MV-4-11 (cell line): Measurements from ENCODE around the gene MAST3.
"Not testable (repeated sequence)": the region's sequence is repeated elsewhere in the genome, so short reads cannot be mapped to it uniquely, and the experiment has no call there.

Experiments
- DNase-seq: peaks from one replicate; lab custom pipeline; 2025; lab: John Stamatoyannopoulos, UW

The MAST3 gene

DNA sequence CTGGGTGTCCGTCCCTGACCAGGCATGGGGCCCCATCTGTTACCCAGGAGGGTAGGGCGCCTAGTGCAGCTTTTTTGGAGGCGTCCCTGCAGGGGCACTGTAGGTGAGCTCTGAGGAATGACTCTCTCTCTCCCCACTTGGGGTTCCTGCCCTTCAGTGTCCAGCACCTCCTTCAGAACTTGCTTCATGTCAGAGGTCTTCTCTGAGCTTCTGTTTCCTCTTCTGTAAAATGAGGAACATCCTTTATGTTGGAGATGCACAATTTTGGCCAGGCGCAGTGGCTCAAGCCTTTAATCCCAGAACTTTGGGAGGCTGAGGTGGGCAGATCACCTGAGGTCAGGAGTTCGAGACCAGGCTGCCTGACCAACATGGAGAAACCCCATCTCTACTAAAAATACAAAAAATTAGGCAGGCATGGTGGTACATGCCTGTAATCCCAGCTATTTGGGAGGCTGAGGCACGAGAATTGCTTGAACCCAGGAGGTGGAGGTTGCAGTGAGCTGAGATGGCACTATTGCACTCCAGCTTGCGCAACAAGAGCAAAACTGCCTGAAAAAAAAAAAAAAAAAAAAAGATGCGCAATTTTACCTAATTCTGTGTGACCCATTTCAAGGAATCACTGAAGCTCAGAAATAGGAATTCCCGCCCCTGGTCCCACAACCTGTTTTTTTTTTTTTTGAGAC, 40.2 kb downstream of the MAST3 start:
- DNase-seq: peak; percentile 62

DNA sequence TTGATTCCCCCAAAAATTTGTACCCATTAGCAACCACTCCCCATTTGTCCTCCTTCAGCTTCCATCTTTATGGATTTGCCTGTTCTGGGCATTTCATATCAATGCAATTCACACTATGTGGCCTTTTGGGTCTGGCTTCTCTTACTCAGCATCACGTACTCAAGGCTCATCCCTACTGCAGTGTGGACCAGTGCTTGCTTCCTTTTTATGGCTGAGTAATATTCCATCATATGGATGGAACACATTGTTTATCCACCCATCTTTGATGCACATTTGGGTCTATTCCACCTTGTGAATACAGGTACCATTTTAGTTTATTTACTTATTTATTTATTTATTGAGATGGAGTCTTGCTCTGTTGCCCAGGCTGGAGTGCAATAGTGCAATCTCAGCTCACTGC, 42.9 kb downstream of the MAST3 start:
- DNase-seq: no peak

DNA sequence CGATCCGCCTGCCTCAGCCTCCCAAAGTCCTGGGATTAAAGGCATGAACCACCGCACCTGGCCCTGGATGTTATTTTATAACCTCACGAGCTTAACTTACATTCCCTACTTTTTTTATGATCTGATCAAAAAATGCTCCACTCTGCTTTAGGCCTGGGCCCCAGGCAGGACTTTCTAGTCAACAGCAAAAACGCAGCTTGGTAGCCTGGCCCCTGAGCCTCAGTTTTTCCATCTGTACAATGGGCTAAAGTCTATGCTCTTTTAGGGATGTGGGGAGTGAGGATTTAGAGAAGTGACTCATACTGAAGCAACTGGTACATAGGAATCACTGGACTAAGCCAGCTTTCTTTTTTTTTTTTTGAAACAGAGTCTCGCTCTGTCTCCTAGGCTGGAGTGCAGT, 43.5 kb downstream of the MAST3 start:
- DNase-seq: peak; percentile 65

DNA sequence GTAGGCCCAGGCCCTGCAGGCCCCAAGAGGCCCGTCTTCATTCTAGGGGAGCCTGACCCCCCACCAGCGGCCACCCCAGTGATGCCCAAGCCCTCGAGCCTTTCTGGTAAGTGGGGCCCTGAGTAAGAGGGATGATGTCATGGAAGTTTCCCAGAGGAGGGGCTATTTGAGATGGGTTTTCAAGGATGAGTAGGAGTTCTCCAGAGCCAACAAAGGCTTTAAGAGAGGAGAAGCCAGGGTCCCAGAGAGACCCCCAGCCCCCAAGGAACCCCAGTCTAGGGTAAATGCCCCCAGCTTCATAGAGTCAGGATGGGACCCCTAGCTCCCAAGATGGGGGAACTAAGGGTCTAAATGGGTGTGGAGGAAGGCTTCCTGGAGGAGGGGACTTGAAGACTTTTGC, 46.3 kb downstream of the MAST3 start:
- no peak for DNase-seq

DNA sequence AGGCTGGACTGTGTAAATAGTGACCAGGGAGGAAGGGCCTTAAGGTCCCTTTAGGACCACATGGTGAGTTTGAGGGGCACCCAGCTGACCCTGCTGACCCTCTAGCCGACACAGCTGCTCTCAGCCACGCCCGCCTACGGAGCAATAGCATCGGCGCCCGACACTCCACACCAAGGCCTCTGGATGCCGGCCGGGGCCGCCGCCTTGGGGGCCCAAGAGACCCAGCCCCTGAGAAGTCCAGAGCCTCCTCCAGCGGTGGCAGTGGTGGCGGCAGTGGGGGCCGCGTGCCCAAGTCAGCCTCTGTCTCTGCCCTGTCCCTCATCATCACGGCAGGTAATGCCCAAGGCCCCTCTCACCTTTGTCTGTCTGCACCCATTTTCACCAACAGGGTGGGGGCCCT, 46.8 kb downstream of the MAST3 start:
- no peak for DNase-seq

DNA sequence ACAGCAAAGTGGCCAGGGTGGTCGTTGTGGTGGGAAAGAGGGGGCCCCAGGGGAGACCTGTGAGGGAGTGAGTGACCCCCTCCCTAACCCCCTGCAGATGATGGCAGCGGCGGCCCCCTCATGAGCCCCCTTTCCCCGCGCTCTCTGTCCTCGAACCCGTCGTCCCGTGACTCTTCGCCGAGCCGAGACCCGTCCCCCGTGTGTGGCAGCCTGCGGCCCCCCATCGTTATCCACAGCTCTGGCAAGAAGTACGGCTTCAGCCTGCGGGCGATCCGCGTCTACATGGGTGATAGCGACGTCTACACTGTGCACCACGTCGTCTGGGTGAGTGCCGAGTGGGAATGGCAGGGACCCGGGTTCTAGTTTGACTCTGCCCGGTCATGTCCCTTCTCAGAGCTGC, 47.3 kb downstream of the MAST3 start:
- DNase-seq: no peak

DNA sequence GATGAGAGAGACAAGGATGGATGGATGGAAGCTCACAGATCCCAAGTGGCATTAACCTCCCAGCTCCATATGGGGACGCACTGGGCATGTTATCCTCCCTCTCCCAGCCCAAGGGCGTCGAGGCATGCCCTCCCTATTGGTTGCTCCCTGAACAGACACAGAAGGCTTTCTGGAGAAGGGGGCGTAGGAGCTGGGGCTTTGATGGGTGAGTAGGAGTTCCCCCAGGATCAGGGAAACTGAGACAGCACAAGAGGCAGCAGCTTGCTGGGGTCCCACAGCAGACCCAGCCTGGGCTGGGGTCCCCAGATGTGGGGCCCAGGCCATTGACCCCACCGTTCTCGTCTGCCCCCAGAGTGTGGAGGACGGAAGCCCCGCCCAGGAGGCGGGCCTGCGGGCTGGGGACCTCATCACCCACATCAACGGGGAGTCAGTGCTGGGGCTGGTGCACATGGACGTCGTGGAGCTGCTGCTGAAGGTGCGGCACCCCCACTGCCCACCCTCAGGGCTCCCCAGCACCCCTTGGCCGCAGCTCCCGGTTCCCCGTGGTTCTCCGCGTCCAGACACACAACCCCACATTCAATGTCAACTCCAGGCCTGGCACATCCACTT, 47.9 kb downstream of the MAST3 start:
- no peak for DNase-seq

DNA sequence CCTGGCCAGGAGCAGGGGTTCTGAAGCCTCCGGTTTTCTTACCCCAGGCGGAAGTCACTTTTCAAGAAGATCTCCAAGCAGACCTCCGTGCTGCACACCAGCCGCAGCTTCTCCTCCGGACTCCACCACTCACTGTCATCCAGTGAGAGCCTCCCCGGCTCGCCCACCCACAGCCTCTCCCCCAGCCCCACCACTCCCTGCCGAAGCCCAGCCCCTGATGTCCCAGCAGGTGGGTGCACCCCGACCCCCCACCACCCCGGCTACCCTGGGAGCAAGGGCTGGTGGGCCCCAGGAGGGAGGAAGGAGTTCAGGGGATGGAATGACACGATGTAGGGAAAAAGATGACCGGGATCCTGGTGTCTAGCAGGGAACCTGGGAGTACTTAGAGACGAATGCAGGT, 49.8 kb downstream of the MAST3 start:
- no peak for DNase-seq

DNA sequence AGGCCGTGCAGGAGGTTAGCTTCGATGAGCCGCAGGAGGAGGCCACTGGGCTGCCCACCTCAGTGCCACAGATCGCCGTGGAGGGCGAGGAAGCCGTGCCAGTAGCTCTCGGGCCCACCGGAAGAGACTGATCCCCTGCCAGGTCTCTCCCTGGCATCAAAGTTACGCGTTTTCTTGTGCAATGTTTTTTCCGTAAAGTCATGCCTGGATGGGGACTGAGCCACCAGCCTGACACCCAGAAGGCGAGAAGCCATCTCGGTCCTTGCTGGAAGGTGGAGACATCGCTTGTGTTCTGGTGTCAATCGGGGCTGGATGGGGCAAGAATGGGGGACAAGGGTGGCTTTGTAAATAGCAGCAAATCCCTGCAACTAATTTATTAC, 52.0 kb downstream of the MAST3 start:
- DNase-seq: no peak

DNA sequence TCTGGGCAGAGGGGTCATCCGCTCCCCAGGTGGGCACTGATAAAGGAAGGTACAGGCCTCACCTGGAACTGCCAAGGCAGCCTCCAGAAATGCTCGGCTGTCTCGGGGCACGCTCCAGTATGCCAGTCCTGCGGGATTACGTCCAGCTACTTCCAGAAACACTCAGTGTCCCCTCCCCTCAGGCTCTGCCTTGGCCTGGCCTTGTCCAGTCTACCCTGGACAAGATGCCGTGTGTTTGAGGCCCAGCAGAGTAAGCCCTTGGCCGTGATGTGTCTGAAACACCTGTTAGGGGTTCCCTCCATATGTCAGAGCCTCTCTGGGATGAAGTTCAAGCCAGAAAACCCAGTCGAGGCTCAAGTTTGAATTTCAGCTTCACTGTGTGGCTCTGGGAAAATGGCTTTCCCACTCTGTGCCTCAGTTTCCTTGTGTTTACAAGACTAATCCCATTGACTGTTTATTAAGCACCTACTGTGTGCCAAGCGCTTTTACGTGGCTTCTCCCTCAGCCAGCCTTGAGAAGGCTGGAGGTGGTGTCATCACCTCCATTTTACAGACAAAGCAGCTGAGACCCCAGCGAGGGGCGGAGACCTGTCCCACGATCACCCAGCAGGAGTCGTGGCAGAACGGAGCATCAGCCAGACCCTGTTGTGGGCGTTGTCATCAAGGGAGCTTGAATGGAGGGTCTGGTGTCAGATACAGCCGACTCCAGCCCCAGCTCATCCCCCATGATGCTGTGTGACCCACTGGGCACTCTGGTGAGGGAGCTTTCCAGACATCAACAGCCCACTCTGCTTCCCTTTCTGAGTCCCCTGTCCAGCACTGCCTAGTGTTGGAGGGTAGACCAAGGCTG, 53.4 kb downstream of the MAST3 start:
- DNase-seq: no peak

DNA sequence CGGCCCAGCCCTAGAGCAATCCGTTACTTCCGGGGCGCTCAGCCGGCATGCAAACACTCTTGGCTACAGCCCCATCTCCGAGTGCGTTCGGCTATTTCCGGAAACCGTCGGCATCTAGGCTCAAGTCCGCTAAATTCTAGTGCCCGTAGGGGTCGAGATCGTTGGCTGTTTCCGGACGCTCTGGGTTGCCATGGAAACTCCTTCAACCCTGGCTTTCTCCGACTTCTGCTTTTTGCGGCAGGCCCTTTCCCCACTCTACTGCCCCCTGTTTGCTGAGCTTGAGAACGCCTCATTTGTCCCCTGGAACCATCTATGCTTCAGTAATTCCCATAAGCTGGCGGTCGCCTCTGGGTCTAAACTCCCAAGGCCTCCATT, 54.9 kb downstream of the MAST3 start:
- DNase-seq: peak; percentile 100

DNA sequence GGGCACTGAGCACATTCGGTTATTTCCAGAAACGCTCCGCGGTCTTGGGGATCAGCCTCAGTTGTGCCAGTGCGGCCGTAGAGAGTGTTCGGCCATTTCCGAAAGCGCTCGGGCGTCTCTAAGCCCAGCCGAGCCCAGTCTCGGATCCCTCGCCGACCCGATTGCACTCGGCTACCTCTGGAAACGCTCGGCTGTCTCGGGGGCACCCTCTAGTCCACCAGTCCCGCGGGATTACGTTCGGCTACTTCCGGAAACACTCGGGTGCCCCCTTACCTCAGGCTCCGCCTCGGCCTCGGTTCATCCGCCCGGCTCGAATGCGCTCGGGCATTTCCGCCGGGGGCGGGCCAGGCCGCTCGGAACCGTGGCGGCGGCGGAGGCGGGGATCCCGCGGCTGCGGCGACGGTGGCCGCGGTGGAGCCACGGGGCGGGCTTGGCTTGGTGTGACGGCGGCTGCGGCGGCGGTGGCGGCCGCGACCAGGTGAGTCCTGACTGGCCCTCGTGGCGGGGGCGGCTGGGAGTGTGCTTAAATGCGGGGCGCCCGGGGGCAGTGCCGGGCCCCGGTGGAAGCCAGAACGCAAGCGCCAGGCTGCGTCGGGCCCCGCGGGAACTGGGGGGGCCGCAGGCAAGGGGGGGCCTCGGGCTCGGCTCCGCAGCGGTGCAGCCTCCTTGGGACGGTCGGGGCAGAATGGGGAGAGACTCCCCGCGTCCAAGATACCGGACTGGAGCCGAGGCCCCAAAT, 55.4 kb downstream of the MAST3 start, which contains the start of gene PIK3R2:
Gene PIK3R2, plus strand, starts transcription at position 347 of the 739 bp plus-strand sequence. CDS start 2,717 bp downstream, outside the sequence.
- DNase-seq: peak; percentile 99

DNA sequence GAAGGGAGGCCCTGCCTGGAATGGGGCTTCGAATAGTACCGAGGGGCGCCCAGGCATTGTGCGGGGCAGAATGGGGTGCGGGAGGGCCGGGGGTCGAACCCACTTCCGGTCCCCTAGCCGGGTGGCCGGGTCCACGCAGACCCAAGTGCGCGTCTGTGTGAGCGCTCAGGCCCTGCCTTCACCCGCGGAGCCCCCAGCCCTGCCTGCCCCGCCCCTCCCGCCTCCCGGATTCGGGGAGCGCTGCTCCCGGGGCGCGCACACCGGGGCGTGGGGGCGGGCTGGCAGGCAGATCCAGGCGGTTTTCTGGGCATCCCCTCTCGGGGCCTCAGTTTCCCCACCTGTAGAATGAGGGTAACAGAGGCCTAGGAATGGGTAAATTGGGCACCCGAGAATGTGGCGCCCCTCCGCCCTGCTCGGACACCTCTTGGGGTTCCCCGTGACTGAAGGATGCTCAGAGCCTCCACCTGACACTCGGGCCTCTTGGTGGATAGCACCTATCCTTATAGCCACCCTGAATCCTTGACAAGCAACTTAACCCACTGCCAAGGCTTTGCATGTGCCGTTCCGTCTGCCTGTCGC, 56.1 kb downstream of the MAST3 start:
- DNase-seq: no peak

DNA sequence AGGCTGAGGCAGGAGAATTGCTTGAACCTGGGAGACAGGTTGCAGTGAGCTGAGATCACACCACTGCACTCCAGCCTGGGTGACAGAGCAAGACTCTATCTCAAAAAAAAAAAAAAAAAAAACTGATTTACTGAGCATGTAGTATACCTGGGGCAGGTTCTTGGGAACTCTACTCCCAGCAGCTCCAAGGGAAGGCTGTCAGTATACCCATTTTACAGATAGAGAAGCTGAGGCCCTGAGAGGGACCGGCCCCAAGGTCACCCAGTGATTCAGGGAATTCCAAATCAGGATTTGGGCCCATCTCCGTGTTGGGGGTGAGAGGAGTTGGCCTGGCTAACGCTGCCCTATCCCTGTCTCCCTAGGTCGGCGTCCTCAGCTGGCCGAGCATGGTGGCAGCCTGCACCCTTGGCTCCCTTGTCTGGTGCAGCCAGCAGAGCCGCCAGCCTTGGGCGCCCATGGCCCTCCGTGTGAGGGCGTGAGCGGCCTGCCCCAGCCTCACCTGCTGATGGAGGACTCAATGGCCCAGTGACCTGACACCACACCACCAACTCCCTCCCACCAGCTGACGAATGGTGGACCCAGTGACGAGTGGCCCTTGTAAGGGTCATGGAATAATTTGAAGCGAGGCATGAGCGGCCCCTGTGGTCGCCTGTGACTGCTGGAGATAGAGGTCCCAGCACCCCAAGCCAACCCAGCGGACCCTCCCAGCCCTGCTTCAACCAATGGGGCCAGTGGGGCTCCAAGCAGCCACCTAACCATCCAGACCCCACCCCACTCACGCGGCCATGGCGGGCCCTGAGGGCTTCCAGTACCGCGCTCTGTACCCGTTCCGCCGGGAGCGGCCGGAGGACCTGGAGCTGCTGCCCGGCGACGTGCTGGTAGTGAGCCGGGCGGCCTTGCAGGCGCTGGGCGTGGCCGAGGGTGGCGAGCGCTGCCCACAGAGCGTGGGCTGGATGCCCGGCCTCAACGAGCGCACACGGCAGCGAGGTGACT, 57.8 kb downstream of the MAST3 start:
- no peak for DNase-seq

DNA sequence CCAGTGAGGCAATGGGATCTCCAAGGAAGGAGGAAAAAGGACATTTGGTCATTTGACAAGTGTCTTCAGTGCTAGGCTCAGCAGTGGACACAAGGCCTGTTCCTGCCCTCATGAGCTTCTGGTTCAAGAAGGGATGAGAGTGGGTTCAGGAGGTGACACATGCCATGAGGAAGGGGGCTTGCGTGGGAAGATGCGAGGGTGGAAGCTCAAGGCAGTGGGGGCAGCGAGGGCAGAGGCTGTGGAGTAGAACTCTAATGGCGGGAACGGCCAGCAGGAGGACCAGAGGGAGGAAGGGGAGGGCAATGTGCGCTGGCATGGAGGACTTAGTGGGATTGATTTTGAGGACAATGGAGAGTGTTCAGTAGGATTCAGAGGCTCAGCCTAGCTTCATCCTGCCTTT, 58.7 kb downstream of the MAST3 start:
- DNase-seq: no peak

DNA sequence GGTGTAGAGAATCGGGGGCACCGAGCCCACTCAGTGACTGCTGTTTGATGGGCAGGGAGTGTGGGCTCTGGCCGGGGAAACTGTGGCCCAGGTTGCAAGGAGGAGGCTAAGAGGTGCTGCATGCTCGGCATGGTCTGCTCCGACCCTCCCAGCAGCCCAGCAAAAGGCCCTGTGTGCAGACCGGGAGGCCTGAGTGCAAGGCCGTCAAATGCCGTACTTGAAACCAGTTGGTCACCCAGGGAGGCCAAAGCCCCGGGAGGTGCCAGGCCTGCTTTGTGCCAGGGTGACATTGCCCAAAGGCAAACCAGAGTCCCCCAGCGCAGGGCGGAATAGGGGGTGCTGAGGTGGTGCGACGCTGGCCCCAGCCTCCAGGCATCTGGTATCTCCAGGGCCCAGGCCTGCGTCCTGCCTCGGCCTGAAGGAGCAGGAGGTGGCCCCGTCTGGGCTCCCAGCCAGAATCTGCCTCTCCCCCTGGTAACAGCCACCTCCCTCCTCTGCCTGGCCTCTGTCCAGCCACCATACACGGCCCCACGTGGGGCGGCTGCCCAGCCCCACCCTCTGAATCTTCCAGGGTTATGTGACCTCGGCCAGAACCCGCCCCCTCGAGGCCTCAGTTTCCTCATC, 59.4 kb downstream of the MAST3 start:
- DNase-seq: no peak

DNA sequence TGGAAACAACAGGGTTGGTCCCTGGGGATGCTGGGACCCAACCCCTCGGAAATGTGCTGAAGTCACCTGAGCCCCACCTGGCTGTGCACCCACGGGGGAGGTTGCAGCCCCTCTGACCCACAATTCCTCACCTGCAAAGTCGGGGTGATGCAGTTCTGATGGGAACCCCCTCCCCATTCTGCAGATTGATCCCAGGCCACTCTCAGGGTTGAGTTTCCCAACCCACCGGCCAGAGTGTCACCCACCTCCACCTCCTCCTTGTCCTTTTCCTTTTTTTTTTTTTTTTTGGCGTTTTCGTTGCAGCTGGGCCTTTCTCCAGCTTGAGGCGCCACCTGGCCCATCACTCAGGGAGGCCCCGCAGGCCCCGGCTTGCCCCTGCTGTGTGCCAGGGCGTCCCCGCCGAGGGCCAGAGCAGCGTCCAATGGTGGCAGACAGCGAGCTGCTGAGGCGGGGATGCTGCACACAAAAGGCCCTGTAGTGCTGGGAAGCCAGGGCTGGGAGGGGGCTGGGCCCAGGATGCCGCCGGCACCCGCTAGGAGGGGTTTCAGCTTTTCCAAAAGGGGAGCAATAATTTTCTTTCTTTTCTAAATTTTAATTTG, 60.0 kb downstream of the MAST3 start:
- DNase-seq: no peak

DNA sequence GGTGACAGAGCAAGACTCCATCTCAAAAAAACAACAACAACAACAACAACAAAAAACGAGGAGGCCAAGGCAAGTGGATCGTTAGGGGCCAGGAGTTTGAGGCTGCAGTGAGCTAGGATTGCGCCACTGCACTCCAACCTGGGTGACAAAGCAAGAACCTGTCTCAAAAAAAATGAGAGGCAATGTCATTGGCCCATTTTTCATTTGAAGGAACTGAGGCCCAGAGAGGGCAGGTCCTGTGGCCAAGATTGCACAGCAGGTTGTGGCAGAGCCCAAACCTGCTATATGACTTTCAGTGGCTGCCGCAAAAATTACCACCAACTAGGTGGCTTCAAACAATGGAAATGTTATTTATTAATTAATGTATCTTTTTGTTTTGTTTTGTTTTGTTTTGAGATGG, 60.9 kb downstream of the MAST3 start:
- no peak for DNase-seq

DNA sequence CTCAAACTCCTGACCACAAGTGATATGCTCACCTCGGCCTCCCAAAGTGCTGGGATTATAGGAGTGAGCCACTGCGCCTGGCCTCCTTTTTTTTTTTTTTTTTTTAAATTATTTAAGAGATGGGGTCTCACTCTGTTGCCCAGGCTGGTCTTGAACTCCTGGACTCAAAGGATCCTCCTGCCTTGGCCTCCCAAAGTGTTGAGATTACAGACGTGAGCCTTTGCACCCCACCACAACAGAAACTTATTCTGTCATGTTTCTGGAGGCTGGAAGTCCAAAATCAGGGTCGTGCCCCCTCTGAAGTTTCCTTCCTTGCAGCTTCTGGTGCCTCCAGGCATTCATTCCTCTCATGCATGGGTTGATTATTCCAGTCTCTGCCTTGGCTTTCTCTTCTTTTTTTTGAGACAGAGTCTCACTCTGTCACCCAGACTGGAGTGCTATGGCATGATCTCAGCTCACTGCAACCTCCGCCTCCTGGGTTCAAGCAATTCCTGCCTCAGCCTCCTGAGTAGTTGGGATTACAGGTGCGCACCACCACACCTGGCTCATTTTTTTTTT, 61.6 kb downstream of the MAST3 start:
- not testable (repeated sequence) for DNase-seq

DNA sequence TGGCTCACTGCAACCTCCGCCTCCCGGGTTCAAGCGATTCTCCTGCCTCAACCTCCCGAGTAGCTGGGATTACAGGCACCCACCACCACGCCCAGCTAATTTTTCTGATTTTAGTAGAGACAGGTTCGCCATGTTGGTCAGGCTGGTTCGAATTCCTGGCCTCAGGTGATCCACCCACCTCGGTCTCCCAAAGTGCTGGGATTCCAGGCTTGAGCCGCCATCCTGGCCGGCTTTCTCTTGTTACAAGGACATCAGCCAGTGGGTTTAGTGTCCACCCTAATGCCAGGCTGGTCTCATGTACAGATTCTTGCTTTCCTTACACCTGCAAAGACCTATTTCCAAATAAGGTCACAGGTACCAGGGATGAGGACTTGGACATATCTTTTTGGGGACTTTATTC, 62.2 kb downstream of the MAST3 start:
- DNase-seq: no peak
